ENCODE results near the gene CLDN12. TPM values are rescaled to one million over a fixed set of nuclear protein-coding genes. Genes with fewer than 3 reads are reported as not detected.

CLDN12 gene
- total and polyA plus RNA-seq, 2 experiments from 2014 or later, result 16.6 to 48.5 TPM

GRCh38 chr7:90425376-90425775 is 22.1 kb downstream of the CLDN12 start:
- H3K4me3 Mint-ChIP-seq, result no peak overlapping the region
- Histone ChIP-seq H3K36me3 (ENCODE audit: insufficient read depth) (no peaks in the 10 kb centered on the region), H3F3A (replicated peaks; ENCODE audit: low read depth) (no peaks in the 10 kb centered on the region), H3K79me2 (replicated peaks; ENCODE audit: insufficient read depth) (no peaks in the 10 kb centered on the region), H3K4me3 (no peak overlapping the region), H2AFZ (no peak overlapping the region), H3K4me1 (ENCODE audit: insufficient read depth) (no peaks in the 10 kb centered on the region), H3K9me2 (ENCODE audit: insufficient read depth) (0 out of 2 replicates have a peak, but pooled peaks cover 4% of the 10 kb centered on the region), H3K4me2 (no peak overlapping the region), H4K20me1 (replicated peaks; ENCODE audit: insufficient read depth) (no peaks in the 10 kb centered on the region), H3K27me3 (ENCODE audit: insufficient read depth) (no peaks in the 10 kb centered on the region), H3K27ac (ENCODE audit: low read depth) (no peak overlapping the region)
- no peak overlapping the region for H3K27ac Mint-ChIP-seq
- peaks cover 2% of the 10 kb centered on the region for H3K27me3 Mint-ChIP-seq (ENCODE audit: insufficient read depth, low read depth, poor library complexity)
- TF ChIP-seq, protein P1, sequence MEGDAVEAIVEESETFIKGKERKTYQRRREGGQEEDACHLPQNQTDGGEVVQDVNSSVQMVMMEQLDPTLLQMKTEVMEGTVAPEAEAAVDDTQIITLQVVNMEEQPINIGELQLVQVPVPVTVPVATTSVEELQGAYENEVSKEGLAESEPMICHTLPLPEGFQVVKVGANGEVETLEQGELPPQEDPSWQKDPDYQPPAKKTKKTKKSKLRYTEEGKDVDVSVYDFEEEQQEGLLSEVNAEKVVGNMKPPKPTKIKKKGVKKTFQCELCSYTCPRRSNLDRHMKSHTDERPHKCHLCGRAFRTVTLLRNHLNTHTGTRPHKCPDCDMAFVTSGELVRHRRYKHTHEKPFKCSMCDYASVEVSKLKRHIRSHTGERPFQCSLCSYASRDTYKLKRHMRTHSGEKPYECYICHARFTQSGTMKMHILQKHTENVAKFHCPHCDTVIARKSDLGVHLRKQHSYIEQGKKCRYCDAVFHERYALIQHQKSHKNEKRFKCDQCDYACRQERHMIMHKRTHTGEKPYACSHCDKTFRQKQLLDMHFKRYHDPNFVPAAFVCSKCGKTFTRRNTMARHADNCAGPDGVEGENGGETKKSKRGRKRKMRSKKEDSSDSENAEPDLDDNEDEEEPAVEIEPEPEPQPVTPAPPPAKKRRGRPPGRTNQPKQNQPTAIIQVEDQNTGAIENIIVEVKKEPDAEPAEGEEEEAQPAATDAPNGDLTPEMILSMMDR (conservative IDR thresholded peaks at IDR 0.05; ENCODE audit: low read depth in 2 of 2), result no peak
- TF ChIP-seq ZNF331 (CRISPR knock-in tag; IDR thresholded peaks at IDR 0.05; ENCODE audit: low read depth) (no peak), EZH2phosphoT487 (IDR thresholded peaks at IDR 0.05; ENCODE audit: unreplicated experiment) (no peak), STAT1 (IDR thresholded peaks at IDR 0.05; ENCODE audit: unreplicated experiment) (no peak), EZH2 (IDR thresholded peaks at IDR 0.05; ENCODE audit: low read depth, unreplicated experiment) (no peak), JUNB (IDR thresholded peaks at IDR 0.05; ENCODE audit: unreplicated experiment) (no peak), ZNF114 (CRISPR knock-in tag; IDR thresholded peaks at IDR 0.05) (no peak), ZNF462 (CRISPR knock-in tag; IDR thresholded peaks at IDR 0.05) (no peak)
- TF ChIP-seq, protein P2, sequence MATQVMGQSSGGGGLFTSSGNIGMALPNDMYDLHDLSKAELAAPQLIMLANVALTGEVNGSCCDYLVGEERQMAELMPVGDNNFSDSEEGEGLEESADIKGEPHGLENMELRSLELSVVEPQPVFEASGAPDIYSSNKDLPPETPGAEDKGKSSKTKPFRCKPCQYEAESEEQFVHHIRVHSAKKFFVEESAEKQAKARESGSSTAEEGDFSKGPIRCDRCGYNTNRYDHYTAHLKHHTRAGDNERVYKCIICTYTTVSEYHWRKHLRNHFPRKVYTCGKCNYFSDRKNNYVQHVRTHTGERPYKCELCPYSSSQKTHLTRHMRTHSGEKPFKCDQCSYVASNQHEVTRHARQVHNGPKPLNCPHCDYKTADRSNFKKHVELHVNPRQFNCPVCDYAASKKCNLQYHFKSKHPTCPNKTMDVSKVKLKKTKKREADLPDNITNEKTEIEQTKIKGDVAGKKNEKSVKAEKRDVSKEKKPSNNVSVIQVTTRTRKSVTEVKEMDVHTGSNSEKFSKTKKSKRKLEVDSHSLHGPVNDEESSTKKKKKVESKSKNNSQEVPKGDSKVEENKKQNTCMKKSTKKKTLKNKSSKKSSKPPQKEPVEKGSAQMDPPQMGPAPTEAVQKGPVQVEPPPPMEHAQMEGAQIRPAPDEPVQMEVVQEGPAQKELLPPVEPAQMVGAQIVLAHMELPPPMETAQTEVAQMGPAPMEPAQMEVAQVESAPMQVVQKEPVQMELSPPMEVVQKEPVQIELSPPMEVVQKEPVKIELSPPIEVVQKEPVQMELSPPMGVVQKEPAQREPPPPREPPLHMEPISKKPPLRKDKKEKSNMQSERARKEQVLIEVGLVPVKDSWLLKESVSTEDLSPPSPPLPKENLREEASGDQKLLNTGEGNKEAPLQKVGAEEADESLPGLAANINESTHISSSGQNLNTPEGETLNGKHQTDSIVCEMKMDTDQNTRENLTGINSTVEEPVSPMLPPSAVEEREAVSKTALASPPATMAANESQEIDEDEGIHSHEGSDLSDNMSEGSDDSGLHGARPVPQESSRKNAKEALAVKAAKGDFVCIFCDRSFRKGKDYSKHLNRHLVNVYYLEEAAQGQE (IDR thresholded peaks at IDR 0.05; ENCODE audit: unreplicated experiment), result no peak
- ATAC-seq (no peak), DNase-seq (ENCODE audit: low spot score) (no peak)
- no peaks in the 10 kb centered on the region for H3K4me1 Mint-ChIP-seq
- peaks cover 10% of the 10 kb centered on the region for H3K9me3 Mint-ChIP-seq
- peaks cover 12% of the 10 kb centered on the region; the same call in 1 of the 3 replicates for H3K36me3 Mint-ChIP-seq (ENCODE audit: low read depth)

Measured in GM23338 (cell line).